Liver (tissue), 9 donors: ENCODE results near the gene DESI1. TPM values are rescaled to one million over a fixed set of nuclear protein-coding genes. Genes with fewer than 3 reads are reported as not detected.

Source experiments
- DNase-seq: peaks from one replicate; pipeline ENCODE4 v3.0.0-alpha.2; 2017; ENCODE audit warnings: low spot score
- H3K27ac ChIP-seq, 2 donors: one replicate each; pipeline ENCODE4 v1.7.0; 2013; ENCODE audit warnings: inconsistent platforms in 2 of 2, low read length in 2 of 2, control low read depth in 1 of 2, low read depth in 1 of 2, mild to moderate bottlenecking in 1 of 2
- H3K27me3 ChIP-seq, 4 donors: one replicate each; pipeline versions ENCODE4 v1.6.1 to v1.7.0; 2013; ENCODE audit warnings: low read length in 3 of 4, inconsistent platforms in 1 of 4, mild to moderate bottlenecking in 1 of 4, moderate library complexity in 1 of 4; ENCODE audit not compliant: control insufficient read depth in 4 of 4, insufficient read depth in 4 of 4
- H3K36me3 ChIP-seq, 4 donors: one replicate each; pipeline versions ENCODE4 v1.6.1 to v1.7.0; 2013; ENCODE audit warnings: low read length in 3 of 4, mild to moderate bottlenecking in 3 of 4, low read depth in 1 of 4, moderate library complexity in 1 of 4; ENCODE audit not compliant: control insufficient read depth in 4 of 4, insufficient read depth in 3 of 4
- H3K4me1 ChIP-seq, 4 donors: one replicate each; pipeline versions ENCODE4 v1.6.1 to v1.7.0; 2013; ENCODE audit warnings: low read length in 3 of 4, mild to moderate bottlenecking in 3 of 4, moderate library complexity in 1 of 4; ENCODE audit not compliant: control insufficient read depth in 4 of 4, insufficient read depth in 4 of 4
- H3K4me3 ChIP-seq, 3 donors: one replicate each; pipeline versions ENCODE4 v1.6.1 to v1.7.0; 2013; ENCODE audit warnings: low read length in 3 of 3, control low read depth in 1 of 3, low read depth in 1 of 3, mild to moderate bottlenecking in 1 of 3
- H3K9ac ChIP-seq, 2 donors: one replicate each; pipeline ENCODE4 v1.7.0; 2013; ENCODE audit warnings: low read length in 2 of 2, mild to moderate bottlenecking in 2 of 2, moderate library complexity in 2 of 2, control low read depth in 1 of 2, low read depth in 1 of 2
- H3K9me3 ChIP-seq, 4 donors: one replicate each; pipeline versions ENCODE4 v1.6.1 to v1.7.0; 2013; ENCODE audit warnings: low read length in 3 of 4; ENCODE audit not compliant: control insufficient read depth in 4 of 4
- ATF3 ChIP-seq: IDR thresholded peaks from 2 replicates; pipeline ENCODE4 v1.6.1; 2016; ENCODE audit warnings: antibody characterized with exemption
- CTCF ChIP-seq: fragments of 150-350 bp; IDR thresholded peaks from 2 replicates; pipeline ENCODE4 v1.5.1; 2017; ENCODE audit warnings: improper control_type of control experiment, low read depth, low read length; ENCODE audit not compliant: missing input control
- EGR1 ChIP-seq, 2 donors: IDR thresholded peaks; 2 replicates each; pipeline ENCODE4 v1.6.1; 2016 to 2018; ENCODE audit warnings: antibody characterized with exemption in 2 of 2, low read depth in 2 of 2
- FOXA1 ChIP-seq: IDR thresholded peaks from 2 replicates; pipeline ENCODE4 v1.6.1; 2016; ENCODE audit warnings: antibody characterized with exemption
- FOXA2 ChIP-seq: IDR thresholded peaks from 2 replicates; pipeline ENCODE4 v1.6.1; 2016; ENCODE audit warnings: antibody characterized with exemption
- GABPA ChIP-seq, 2 donors: IDR thresholded peaks in 1 of 2; conservative IDR thresholded peaks in 1 of 2; 2 replicates each; pipeline ENCODE4 v1.6.1; 2016; ENCODE audit warnings: antibody characterized with exemption in 2 of 2, mild to moderate bottlenecking in 1 of 2, moderate library complexity in 1 of 2
- HNF4A ChIP-seq, 2 donors: conservative IDR thresholded peaks; 2 replicates each; pipeline ENCODE4 v1.6.1; 2016; ENCODE audit warnings: antibody characterized with exemption in 2 of 2, mild to moderate bottlenecking in 2 of 2
- HNF4G ChIP-seq: IDR thresholded peaks from 2 replicates; pipeline ENCODE4 v1.6.1; 2016; ENCODE audit warnings: antibody characterized with exemption
- JUND ChIP-seq, 2 donors: IDR thresholded peaks; 2 replicates each; pipeline ENCODE4 v1.6.1; 2016; ENCODE audit warnings: antibody characterized with exemption in 2 of 2
- NR2F2 ChIP-seq: IDR thresholded peaks from 2 replicates; pipeline ENCODE4 v1.6.1; 2016; ENCODE audit warnings: antibody characterized with exemption
- RXRA ChIP-seq, 2 donors: IDR thresholded peaks; 2 replicates each; pipeline ENCODE4 v1.6.1; 2017 to 2018; ENCODE audit warnings: antibody characterized with exemption in 2 of 2, mild to moderate bottlenecking in 1 of 2
- SP1 ChIP-seq: IDR thresholded peaks from 2 replicates; pipeline ENCODE4 v1.6.1; 2018; ENCODE audit warnings: antibody characterized with exemption, mild to moderate bottlenecking
- TAF1 ChIP-seq: conservative IDR thresholded peaks from 2 replicates; pipeline ENCODE4 v1.6.1; 2016; ENCODE audit warnings: antibody characterized with exemption, mild to moderate bottlenecking
- YY1 ChIP-seq: IDR thresholded peaks from 2 replicates; pipeline ENCODE4 v1.6.1; 2016; ENCODE audit warnings: antibody characterized with exemption, mild to moderate bottlenecking
- WGBS: extraction: QIAGEN DNeasy Blood & Tissue Kit; methylation state at CpG from one replicate; pipeline ENCODE4 v1.1.7; 2013; 5-methylcytosine and 5-hydroxymethylcytosine counted together
- polyA plus RNA-seq, 2 donors: library from polyadenylated mRNA; stranded (reverse) in 1 of 2; unstranded in 1 of 2; fragments of 200-250 nt in 1 of 2; fragments of >200 nt in 1 of 2; fragmentation: Nextera tagmentation in 1 of 2; extraction: Ambion mirVana in 1 of 2; gene quantifications; one replicate each; pipeline versions ENCODE4 v1.2.1 to v1.2.3, GENCODE V29; 2013 to 2015
- total RNA-seq, 2 donors: library from RNA; depleted of rRNA; stranded (reverse); fragments of >200 nt; gene quantifications; one replicate each; pipeline ENCODE4 v1.2.3, GENCODE V29; 2014
- TF ChIP-seq, protein P1 (sequence below): IDR thresholded peaks from 2 replicates; pipeline ENCODE4 v1.6.1; 2016; ENCODE audit warnings: antibody characterized with exemption, mild to moderate bottlenecking
- TF ChIP-seq, protein P2 (sequence below): IDR thresholded peaks from 2 replicates; pipeline ENCODE4 v1.6.1; 2016; ENCODE audit warnings: antibody characterized with exemption
- TF ChIP-seq, protein P3 (sequence below): IDR thresholded peaks from 2 replicates; pipeline ENCODE4 v1.6.1; 2016; ENCODE audit warnings: antibody characterized with exemption
- donor health status: healthy.
- donor health status: healthy.
- donor health status: healthy.
- donor health status: healthy.
- donor health status: healthy.

Gene DESI1
- total and polyA plus RNA-seq, 4 donors = 16.4 to 102 (median 40.6) TPM

GRCh38 chr22:41603873-41604332 is 16.9 kb downstream of the DESI1 start:
- Histone ChIP-seq H3K36me3 (peaks cover 18 to 64% (median 54%) of the 10 kb centered on the region in 4 donors), H3K4me3 (no peak overlapping the region), H3K9ac (no peak overlapping the region), H3K27ac (no peak overlapping the region), H3K9me3 (no peaks in the 10 kb centered on the region), H3K27me3 (no peaks in the 10 kb centered on the region), H3K4me1 (peaks cover 0 to 3% (median 0%) of the 10 kb centered on the region in 4 donors)
- TF ChIP-seq SP1 (no peak), FOXA1 (no peak), FOXA2 (no peak), JUND (IDR thresholded peaks at IDR 0.05) (no peak), TAF1 (no peak), RXRA (IDR thresholded peaks at IDR 0.05) (no peak), GABPA (IDR thresholded peaks at IDR 0.05 in 1 of 2, conservative IDR thresholded peaks at IDR 0.05 in 1 of 2) (no peak), EGR1 (IDR thresholded peaks at IDR 0.05; ENCODE audit: low read depth in 2 of 2) (no peak), HNF4A (conservative IDR thresholded peaks at IDR 0.05) (no peak), NR2F2 (no peak)
- TF ChIP-seq, protein P1, sequence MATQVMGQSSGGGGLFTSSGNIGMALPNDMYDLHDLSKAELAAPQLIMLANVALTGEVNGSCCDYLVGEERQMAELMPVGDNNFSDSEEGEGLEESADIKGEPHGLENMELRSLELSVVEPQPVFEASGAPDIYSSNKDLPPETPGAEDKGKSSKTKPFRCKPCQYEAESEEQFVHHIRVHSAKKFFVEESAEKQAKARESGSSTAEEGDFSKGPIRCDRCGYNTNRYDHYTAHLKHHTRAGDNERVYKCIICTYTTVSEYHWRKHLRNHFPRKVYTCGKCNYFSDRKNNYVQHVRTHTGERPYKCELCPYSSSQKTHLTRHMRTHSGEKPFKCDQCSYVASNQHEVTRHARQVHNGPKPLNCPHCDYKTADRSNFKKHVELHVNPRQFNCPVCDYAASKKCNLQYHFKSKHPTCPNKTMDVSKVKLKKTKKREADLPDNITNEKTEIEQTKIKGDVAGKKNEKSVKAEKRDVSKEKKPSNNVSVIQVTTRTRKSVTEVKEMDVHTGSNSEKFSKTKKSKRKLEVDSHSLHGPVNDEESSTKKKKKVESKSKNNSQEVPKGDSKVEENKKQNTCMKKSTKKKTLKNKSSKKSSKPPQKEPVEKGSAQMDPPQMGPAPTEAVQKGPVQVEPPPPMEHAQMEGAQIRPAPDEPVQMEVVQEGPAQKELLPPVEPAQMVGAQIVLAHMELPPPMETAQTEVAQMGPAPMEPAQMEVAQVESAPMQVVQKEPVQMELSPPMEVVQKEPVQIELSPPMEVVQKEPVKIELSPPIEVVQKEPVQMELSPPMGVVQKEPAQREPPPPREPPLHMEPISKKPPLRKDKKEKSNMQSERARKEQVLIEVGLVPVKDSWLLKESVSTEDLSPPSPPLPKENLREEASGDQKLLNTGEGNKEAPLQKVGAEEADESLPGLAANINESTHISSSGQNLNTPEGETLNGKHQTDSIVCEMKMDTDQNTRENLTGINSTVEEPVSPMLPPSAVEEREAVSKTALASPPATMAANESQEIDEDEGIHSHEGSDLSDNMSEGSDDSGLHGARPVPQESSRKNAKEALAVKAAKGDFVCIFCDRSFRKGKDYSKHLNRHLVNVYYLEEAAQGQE = no peak
- peak; percentile 55 for DNase-seq
- 84% methylated on average over 4 of the region's 4 CpGs for WGBS

GRCh38 chr22:41600976-41601375 is 19.9 kb downstream of the DESI1 start:
- no peak for DNase-seq
- peaks cover 12 to 48% (median 43%) of the 10 kb centered on the region in 4 donors for H3K36me3 ChIP-seq
- 94% methylated on average over 8 of the region's 8 CpGs for WGBS

More at GRCh38 chr22:41600976-41601375, 19.9 kb downstream of the DESI1 start:
- Histone ChIP-seq H3K9me3 (no peaks in the 10 kb centered on the region), H3K4me1 (peaks cover 0 to 9% (median 2%) of the 10 kb centered on the region in 4 donors), H3K4me3 (no peak overlapping the region), H3K27me3 (no peaks in the 10 kb centered on the region), H3K9ac (no peak overlapping the region), H3K27ac (no peak overlapping the region)
- TF ChIP-seq CTCF = no peak
- no peak for TF ChIP-seq NR2F2
- TF ChIP-seq, protein P1 = no peak
- no peak for TF ChIP-seq ATF3
- no peak for TF ChIP-seq YY1
- TF ChIP-seq, protein P2, sequence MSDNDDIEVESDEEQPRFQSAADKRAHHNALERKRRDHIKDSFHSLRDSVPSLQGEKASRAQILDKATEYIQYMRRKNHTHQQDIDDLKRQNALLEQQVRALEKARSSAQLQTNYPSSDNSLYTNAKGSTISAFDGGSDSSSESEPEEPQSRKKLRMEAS = no peak
- TF ChIP-seq SP1 = no peak
- TF ChIP-seq, protein P3, sequence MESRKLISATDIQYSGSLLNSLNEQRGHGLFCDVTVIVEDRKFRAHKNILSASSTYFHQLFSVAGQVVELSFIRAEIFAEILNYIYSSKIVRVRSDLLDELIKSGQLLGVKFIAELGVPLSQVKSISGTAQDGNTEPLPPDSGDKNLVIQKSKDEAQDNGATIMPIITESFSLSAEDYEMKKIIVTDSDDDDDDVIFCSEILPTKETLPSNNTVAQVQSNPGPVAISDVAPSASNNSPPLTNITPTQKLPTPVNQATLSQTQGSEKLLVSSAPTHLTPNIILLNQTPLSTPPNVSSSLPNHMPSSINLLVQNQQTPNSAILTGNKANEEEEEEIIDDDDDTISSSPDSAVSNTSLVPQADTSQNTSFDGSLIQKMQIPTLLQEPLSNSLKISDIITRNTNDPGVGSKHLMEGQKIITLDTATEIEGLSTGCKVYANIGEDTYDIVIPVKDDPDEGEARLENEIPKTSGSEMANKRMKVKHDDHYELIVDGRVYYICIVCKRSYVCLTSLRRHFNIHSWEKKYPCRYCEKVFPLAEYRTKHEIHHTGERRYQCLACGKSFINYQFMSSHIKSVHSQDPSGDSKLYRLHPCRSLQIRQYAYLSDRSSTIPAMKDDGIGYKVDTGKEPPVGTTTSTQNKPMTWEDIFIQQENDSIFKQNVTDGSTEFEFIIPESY = no peak
- TF ChIP-seq GABPA (IDR thresholded peaks at IDR 0.05 in 1 of 2, conservative IDR thresholded peaks at IDR 0.05 in 1 of 2) = no peak
- no peak for TF ChIP-seq JUND (IDR thresholded peaks at IDR 0.05)
- no peak for TF ChIP-seq HNF4G
- no peak for TF ChIP-seq EGR1 (IDR thresholded peaks at IDR 0.05; ENCODE audit: low read depth in 2 of 2)
- TF ChIP-seq FOXA1 = no peak
- TF ChIP-seq TAF1 = no peak
- no peak for TF ChIP-seq RXRA (IDR thresholded peaks at IDR 0.05)
- TF ChIP-seq FOXA2 = no peak
